Measurements from ENCODE around the gene MLIP.

- TF ChIP-seq EZH2phosphoT487 (IDR thresholded peaks at IDR 0.05; ENCODE audit: insufficient read depth, low read depth) (no peak), EZH2 (IDR thresholded peaks at IDR 0.05; ENCODE audit: insufficient read depth, poor library complexity, severe bottlenecking) (no peak)
Measured at GRCh38 chr6:54260025-54260424, 148.8 kb downstream of the MLIP start.
